NCI-H524 (cell line): ENCODE results near the gene FHOD3.

Source experiments
- DNase-seq, 2 experiments: peaks; one replicate each; lab custom pipeline; 2025; lab: John Stamatoyannopoulos, UW

Gene FHOD3

DNA sequence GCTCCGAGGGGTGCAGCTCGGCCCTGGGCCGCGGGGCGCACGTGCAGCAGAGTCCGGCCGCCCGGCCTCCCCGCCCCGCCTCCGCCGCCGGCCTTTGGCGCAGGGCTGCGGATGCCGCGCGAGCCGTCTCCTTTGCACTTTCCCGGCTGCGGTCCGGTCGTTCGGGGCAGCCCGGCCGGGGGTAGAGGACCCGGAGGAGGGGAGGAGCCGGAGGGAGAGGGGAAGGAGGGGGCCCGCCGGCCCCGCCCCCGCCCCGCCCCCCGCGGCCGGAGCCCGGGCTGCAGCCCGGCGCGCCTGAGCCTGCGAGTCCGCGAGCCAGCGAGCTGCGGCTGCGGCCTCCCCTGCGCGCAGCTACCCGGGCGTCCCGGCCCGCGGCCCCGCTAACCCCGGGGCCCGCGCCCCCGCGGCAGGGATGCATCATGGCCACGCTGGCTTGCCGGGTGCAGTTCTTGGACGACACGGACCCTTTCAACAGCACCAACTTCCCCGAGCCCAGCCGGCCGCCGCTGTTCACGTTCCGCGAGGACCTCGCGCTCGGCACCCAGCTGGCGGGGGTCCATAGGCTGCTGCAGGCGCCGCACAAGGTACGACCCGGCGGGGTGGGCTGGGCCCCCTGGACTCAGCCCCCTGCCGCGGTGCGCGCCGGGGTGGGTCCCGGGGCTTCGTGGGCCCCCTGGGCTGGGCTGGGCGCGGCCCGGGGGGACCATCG is at the start of gene FHOD3:
FHOD3 (plus strand) TSS at position 297 of the 709 bp plus-strand sequence; CDS start at position 420, 123 bp downstream.
- DNase-seq, result peak; percentile 28 to 71

DNA sequence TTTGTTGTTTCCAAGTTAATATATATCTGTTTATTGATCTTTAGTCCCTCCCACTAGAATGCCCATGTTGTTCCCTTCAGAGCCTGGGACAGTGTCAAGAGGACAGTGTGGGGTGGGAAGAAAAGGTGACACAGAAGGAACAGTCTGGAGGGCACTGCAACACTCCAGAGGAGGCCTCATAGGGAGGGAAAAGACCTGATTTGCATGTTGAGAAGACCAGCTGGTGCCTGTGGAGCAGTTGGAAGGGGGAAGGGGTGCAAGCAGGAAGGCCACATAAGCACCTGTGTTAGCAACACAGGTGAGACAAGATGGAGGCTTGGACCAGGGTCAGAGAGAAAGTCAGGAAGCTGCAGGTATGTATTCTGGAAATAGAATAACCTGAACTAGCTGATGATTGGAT is 48.1 kb upstream of the FHOD3 start:
- peak; percentile 48 to 58 for DNase-seq

DNA sequence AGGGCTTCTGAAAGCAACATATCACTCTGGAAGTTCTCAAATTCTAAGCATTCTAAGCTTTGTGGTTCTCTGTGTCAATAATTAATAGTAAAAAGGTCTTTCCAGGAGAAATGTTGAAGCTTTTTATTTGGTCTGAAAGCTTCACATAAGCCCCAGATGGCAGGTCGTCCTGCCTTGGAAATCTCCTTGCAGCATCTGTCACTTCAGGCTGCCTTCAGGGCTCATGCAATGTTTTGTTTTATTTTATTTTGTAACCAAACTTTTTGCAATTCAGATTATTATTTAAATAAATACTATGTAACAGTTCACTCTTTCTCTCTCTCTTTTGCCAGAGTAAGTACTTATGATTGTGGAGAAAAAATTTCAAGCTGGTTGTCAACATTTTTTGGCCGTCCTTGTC is 46.7 kb upstream of the FHOD3 start:
- DNase-seq, result peak; percentile 12 to 66

DNA sequence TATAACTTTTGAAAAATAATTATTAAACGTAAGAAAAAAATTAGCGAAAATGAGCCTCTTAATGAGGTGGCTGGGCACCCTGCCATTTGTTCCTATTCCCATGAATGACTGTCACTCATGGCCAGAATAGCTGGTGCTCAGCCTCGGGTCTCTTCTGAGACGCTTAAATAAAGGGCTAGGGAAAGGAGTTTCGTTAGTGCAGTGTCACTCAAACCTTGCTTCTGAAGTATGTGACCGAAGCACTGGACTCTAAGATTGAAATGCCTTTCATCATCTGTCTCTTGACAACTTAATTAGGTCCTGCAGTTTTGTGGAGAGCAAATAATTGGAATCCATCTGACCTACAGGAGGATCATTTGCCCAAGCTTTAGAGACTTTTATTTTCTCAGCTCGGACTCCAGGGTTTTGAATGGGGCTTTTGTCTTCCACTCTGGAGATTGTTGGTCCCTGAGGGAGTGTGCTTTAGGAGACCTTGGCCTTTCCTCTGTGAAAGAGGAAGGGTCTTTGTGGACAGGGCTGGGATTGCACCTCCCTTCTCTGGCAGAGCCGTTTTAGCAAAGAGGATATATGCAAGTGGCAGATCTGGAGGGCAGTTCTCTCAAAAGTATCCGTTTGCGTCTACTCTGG is 42.3 kb upstream of the FHOD3 start:
- DNase-seq, result no peak

DNA sequence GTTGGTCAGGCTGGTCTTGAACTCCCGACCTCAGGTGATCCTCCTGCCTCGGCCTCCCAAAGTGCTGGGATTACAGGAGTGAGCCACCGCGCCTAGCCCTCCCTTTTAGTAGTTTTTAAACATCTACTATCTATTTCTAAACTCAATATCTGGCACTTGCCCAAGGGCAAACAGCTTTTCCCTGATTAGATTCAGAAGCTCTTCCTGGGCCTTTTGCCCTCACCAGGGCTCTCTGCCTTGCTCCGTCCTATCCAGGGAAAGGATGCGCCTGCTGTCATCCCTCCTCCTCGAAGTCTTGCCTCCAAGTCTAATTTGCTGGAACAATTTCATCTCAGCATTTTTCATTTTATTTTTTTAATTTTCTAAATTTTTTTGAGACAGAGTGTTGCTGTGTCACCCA is 41.4 kb upstream of the FHOD3 start:
- DNase-seq, result no peak

DNA sequence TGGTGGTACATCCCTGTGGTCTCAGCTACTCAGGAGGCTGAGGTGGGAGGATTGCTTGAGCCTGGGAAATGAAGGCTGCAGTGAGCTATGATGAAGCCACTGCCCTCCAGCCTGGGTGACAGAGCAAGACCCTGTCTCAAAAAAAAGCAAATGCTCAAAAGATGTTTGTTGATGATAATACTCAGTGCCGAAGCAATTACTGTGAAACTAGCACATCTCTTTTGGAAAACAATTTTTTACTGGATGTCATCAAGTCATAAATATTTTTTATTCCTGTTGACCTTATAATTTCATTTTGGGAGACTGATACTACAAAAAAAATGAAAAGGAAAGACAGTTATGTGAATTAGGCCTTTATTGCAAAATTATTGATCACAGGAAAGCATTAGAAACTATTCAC is 34.5 kb upstream of the FHOD3 start:
- no peak for DNase-seq

DNA sequence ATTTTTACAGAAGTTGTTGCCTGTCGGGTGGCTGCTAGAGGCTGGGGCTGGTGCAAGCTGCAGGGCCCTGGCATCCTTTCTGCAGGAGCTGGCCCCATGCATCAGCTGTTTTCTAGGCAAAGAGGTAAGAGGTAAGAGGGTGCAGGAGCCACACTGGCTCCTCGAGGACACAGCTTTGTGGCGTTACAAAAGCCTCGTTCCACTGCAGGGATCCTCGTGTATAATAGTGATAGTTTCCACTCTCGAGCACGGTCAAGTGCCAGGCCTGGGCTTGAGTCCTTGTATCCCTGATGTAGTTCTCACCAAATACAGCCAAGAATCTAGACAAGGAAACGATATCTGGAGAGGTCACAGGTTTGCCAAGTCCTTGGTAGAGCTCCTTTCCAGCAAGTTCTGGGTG is 33.2 kb upstream of the FHOD3 start:
- no peak for DNase-seq

DNA sequence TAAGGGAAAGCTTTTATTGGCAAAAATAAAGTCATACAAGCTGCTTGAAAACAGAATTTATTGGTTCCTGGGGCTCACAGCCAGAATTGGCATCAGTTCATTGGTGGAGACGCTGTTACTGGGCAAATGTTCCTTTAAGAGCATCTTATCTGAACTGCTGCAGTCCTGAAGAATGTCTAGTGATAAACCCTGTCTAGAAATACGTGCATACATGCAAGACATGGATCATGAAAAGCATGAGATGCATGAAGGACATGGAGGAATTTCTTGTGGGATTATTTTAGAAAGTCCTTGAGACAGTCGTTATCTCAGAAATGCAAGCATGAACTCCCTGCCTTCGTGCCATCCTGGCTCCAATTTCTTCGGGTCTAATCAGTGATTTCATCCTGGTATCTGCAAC is 32.5 kb upstream of the FHOD3 start:
- peak in 1 of 2 experiments; percentile 37 for DNase-seq

DNA sequence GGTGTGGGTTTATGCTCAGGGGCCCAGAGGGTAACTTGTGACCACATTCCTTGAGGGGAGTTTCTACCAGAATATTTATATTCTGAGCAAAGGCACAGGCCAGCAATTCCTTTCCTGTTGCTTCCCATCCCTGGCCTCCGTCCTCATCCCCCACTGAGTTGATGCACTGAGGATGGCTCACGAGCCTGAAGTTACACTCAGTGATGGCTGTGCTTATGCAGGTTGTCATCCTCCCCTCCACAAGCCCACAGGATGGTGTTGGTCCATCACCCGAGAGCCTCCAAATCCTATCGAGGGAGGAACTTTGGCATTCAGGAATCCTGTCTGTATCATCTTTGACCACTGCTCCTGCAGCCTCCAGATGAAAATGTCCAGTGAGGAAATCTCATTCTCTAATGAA is 28.4 kb upstream of the FHOD3 start:
- DNase-seq, result no peak

DNA sequence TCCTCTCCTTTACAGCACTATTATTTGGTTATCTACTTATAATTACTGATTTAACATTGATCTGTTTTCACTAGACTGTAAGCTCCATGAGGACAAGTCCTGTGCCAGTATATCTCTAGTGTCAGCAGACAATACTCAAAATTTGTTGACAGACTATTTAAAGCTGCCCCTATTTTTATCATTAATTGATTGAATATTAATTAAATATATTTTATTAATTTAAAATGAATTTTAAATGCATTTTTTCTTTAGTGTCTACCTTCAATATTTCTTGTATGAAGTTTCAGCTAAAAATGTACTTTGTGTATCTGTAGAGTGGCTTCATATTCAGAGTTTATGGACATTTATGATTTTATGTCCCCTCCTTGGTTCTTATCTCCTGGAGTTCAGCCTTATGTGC is 26.4 kb upstream of the FHOD3 start:
- no peak for DNase-seq

DNA sequence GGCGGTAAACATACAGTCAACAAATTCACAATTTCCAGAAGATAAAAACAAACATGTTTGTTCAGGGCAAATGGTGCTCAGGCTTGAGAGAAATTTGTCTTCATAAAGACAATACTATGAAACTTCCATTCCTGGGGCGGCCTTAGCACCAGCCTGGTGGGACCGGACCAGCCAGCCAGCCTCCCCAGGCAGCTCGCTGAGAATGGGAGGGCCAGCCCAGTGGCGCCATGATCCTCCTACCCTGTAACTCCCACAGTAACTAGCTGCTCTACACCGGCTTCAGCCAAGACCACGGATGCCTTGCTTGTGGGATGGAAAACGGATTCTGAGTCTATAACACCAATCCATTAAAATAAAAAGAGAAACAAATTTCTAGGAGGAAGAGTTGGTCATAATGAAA is 24.2 kb upstream of the FHOD3 start:
- no peak for DNase-seq

DNA sequence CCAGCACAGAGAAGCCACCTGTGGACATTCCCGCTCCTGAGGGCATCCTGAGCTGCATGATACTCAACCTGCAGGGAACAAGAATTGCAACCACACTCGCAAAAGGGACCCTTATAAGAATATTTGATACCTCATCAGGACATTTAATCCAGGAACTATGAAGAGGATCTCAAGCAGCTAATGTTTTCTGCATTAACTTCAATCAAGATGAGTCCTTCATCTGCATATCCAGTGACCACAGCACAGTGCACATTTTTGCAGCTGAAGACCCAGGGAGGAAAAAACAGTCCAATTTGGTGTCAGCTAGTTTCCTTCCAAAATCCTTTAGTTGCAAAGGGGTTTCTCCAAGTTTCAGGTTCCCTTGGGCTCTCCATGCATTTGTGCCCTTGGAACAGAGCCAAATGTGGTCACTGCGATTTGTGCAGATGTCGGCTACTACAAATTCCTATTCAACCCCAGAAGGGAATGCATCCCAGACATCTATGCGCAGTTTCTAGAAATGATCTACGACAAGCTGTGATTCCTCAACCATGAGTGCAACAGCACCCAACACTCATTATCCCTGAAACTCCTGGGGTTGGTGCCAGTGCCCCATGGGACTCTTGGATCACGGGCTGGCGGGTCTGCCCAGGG is 23.3 kb upstream of the FHOD3 start:
- DNase-seq, result no peak

DNA sequence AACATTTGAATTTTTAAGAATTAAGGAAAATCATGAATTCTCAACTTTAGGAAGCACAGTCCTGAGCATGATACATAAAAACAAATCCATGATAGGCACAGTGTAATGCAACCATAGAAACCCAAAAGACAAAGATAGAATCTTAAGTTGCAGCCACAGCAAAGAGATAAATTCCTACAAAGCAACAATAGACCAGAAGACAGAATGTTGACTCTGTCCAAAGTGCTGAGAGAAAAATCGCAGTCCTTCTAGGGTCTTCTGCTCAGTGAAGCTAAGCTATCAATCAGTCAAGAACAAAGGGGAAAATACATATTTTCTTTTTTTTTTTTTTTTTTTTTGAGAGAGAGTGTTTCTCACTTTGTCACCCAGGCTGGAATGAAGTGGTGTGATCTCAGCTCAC is 22.0 kb upstream of the FHOD3 start:
- DNase-seq, result no peak

DNA sequence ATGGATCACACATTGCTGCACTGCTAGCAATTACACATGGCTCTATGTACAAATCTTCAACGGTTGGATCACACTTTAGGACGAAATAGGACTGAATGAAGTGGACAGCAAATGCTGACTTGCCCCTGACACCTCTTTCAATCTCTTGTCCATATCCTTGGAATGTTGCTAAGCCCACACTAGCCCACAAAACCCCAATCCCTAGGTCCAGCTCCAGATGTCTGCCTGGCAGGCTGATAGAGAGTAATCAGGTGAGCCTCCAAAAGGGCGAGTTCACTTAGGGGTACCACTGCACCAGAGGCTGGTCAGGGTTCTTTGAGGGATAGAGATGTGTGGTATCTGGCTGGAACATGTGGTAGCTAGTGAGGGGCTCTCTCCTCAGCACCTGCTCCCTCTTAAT is 18.5 kb upstream of the FHOD3 start:
- no peak for DNase-seq

DNA sequence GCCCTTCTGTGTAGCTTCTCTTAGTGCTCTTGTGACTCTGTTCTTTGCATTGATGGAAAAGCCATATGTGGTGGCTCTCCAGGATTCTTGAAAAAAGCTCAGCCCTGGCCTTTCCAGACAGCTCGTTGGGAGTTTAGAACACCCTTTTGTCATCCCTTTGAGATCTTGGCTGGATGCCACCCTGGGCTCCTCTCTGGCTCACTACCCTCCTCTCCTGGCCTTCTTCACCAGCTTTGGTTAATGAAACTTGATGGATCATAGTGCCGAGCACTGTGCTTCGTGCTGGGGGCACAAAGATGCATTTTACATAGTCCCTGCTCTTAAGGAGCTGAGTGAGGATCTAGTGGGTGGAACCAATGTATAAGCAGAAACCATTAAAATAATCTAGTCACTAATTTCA is 15.6 kb upstream of the FHOD3 start:
- peak; percentile 72 to 86 for DNase-seq

DNA sequence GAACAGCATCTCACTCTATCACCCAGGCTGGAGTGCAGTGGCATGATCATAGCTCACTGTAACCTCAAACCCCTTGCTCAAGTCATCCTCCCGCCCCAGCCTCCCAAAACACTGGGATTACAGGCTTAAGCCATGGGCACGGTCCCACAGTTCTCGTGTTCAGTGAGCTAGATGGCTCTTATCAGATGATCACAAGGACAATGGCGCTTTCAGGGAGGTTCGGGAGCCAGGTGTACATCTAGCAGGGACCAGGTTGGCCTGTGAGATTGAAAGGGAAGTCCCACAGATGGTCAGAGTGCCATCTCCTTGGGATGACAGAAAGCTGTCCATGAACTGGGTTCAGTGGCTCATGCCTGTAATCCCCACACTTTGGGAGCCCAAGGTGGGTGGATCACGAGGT is 14.1 kb upstream of the FHOD3 start:
- peak in 1 of 2 experiments; percentile 11 for DNase-seq

DNA sequence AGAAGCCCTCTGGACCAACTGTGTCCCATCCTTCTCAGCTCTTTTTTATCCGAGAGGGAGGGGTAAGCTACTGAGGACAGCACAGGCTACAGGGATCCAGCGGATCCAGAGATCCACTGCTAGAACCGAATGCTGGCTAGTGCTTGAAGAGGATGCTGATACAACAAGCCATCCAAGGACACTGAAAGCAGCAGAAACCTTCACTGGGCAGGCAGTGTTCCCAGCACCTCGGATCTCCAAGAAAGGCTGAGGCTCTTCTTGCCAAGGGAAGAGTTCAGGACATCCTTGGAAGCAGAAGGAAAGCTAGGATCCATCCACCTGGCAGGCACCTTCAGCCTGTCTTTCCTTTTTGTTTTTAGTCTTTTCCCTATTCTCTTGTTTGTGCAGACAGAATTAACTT is 13.2 kb upstream of the FHOD3 start:
- no peak for DNase-seq

DNA sequence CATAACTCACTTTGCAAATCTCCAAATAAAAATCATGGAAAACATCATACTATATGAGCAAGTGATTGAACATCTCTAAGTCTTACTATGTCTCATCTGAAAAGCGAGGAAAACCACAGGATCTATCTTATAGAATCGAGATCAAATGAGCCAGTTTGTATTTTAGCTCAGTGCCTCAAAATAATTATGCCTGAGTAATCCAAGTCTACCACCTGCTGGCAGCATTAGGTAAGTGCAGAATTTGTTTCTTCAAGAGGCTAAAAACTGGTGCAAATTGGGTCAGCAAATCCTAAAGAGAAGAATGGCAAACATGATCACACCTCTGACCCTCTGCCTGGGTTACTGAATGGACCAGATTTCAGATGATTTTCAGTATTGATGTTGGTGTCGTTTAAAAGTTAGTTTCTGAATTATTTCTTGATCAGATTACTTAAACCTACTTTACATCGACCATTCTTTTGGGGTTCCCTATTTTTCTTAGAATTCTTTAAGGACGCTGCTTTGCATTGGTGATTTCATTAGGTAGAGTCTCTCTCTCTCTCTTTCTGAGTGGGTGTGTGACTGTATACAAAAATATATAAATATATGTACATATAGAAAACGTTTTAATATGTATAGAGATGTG is 12.7 kb upstream of the FHOD3 start:
- peak; percentile 39 to 72 for DNase-seq

DNA sequence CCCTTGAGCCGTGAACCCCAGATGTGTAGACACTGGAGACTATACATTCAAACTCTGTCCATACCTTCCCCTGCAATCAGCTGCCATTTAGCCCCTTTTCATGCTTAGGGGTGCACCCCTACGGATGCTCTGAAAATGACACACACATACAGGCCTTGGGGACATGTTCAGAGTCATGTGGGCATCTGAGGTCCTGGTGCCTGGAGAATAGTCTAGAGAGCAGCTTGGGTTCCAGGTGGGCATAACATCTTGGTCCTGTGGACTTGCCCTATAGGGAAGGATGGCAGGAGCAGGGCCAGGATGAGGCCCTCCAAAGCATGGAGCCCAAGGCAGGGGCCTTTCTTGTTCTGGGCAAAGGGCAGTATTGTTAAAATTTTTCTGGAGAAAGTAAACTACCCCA is 9.9 kb upstream of the FHOD3 start:
- DNase-seq, result no peak

DNA sequence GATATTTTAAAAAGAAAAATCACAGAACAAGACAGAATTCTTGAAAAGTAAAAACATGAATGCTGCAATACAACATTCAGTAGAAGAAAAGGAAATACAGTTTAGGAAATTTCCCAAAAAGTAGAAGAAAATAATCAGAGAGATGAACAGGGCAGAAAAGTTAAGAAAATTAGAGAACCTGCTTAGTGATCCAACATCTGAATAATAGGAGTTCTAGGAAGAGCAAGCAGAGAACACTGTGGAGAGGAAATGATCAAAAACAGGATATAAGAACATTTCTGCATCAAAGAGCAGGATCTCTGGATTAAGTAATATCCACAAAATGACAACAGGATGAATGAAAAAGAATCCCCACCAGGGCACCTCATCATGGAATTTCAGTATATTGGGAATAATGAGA is 8.8 kb upstream of the FHOD3 start:
- DNase-seq, result no peak

DNA sequence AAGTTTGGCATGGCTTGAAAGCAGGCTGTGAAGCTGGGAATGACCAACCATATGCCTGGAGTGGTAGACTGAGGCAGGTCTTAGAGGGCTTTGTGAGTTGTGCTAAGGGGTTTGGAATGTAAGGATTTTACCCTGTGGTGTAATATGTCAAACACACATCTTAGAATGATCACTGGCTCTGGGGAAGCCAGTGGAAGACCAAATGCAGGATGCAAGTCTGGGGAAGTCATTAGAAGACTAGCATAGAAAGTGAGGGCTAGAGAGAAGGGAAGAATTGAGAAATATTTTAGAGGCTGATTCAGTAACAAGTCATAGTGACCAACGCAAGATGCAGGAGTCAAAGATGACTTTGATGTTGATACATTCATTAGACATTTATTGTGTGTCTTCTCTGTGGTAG is 3.5 kb upstream of the FHOD3 start:
- no peak for DNase-seq

DNA sequence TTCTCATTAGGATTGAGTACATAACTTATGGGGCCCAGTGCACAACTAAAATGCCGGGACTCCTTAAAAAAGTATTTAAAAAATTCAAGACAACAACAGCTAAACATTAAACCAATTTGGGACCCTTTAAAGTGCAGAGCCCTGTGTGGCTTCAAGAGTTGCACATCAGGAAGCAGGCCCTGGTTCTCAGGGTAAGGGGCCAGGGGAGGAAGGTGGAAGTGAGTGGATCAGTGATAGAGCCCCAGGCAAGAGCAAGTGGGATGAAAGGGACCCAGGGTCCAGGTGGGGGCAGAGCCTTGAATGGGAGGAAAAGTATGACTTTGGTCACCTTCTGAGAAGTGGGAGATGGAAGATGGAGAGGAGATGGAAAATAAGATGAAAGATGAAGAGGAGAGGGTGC is 2.3 kb upstream of the FHOD3 start:
- no peak for DNase-seq

DNA sequence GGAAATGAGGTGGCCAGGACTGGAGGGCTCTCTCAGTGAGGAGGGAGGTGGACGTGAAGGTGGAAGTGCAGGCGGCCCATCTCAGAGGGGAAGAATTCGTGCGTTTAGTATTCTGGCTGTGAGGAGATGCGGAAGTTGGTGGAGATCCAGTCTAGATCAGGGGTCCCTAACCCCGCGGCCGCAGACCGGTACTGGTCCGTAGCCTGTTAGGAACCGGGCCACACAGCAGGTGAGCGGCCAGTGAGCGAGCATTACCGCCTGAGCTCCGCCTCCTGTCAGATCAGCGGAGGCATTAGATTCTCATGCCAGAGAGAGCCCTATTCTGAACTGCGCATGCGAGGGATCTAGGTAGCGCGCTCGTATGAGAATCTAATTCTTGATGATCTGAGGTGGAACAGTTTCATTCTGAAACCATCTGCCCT is 1.6 kb upstream of the FHOD3 start:
- DNase-seq, result peak in 1 of 2 experiments; percentile 30
